NCI-H2171 (cell line): ENCODE results near the gene IHH.

Source experiments
- DNase-seq: peaks from one replicate; lab custom pipeline; 2025; lab: John Stamatoyannopoulos, UW

The IHH gene

GRCh38 chr2:219038600-219038999 lies 22.1 kb downstream of the IHH start:
- DNase-seq: no peak

- no peak for DNase-seq
These were observed 22.8 kb downstream of the IHH start for GRCh38 chr2:219037783-219038499.

GRCh38 chr2:219035942-219036341 lies 24.8 kb downstream of the IHH start:
- DNase-seq: no peak

- no peak for DNase-seq
These were observed 25.9 kb downstream of the IHH start for GRCh38 chr2:219034823-219035222.

GRCh38 chr2:219032051-219032745 lies 28.5 kb downstream of the IHH start:
- no peak for DNase-seq

- DNase-seq: no peak
These were observed 29.5 kb downstream of the IHH start for GRCh38 chr2:219031005-219031738.

GRCh38 chr2:219030177-219030940 lies 30.4 kb downstream of the IHH start:
- no peak for DNase-seq

- peak; percentile 68 for DNase-seq
These were observed 30.9 kb downstream of the IHH start for GRCh38 chr2:219029829-219030165.

GRCh38 chr2:219028996-219029828 lies 31.5 kb downstream of the IHH start:
- DNase-seq: no peak

- no peak for DNase-seq
These were observed 32.6 kb downstream of the IHH start for GRCh38 chr2:219028141-219028540.

GRCh38 chr2:219027511-219028055 lies 33.1 kb downstream of the IHH start:
- DNase-seq: no peak

- DNase-seq: no peak
These were observed 33.8 kb downstream of the IHH start for GRCh38 chr2:219026946-219027345.

GRCh38 chr2:219025637-219026585 lies 34.8 kb downstream of the IHH start:
- no peak for DNase-seq

GRCh38 chr2:219024059-219024458 lies 36.7 kb downstream of the IHH start:
- DNase-seq: no peak

- DNase-seq: no peak
These were observed 37.6 kb downstream of the IHH start for GRCh38 chr2:219023045-219023605.

- DNase-seq: no peak
These were observed 38.1 kb downstream of the IHH start for GRCh38 chr2:219022616-219023015.

GRCh38 chr2:219022041-219022440 lies 38.7 kb downstream of the IHH start:
- no peak for DNase-seq

GRCh38 chr2:219021591-219021990 lies 39.1 kb downstream of the IHH start:
- no peak for DNase-seq

- DNase-seq: no peak
These were observed 39.9 kb downstream of the IHH start for GRCh38 chr2:219020604-219021365.
